H9 (cell line): ENCODE results near the gene F7. TPM values are rescaled to one million over a fixed set of nuclear protein-coding genes. Genes with fewer than 3 reads are reported as not detected.

Source experiments
- DNase-seq: peaks from one replicate; pipeline ENCODE4 v3.0.0-alpha.2; 2017
- H2AFZ ChIP-seq: one replicate; pipeline ENCODE4 v1.6.1; 2013; ENCODE audit warnings: mild to moderate bottlenecking, low read length, control low read depth, moderate library complexity
- H2AK5ac ChIP-seq: 2 replicates; pipeline ENCODE4 v1.6.1; 2013; ENCODE audit warnings: low read length, control low read depth, mixed read lengths; ENCODE audit not compliant: insufficient read length
- H2BK120ac ChIP-seq: one replicate; pipeline ENCODE4 v1.6.1; 2013; ENCODE audit warnings: low read depth, mild to moderate bottlenecking, low read length, control low read depth, inconsistent platforms; ENCODE audit not compliant: poor library complexity, severe bottlenecking
- H2BK12ac ChIP-seq: 2 replicates; pipeline ENCODE4 v1.6.1; 2013; ENCODE audit warnings: low read length, control low read depth, mixed read lengths, low read depth; ENCODE audit not compliant: insufficient read length
- H2BK15ac ChIP-seq: 2 replicates; pipeline ENCODE4 v1.6.1; 2013; ENCODE audit warnings: low read depth, low read length, control low read depth
- H2BK20ac ChIP-seq: one replicate; pipeline ENCODE4 v1.6.1; 2013; ENCODE audit warnings: low read depth, mild to moderate bottlenecking, low read length, control low read depth, inconsistent platforms; ENCODE audit not compliant: poor library complexity, severe bottlenecking
- H2BK5ac ChIP-seq: 2 replicates; pipeline ENCODE4 v1.6.1; 2013; ENCODE audit warnings: low read length, control low read depth, mixed read lengths; ENCODE audit not compliant: insufficient read length
- H3K14ac ChIP-seq: 2 replicates; pipeline ENCODE4 v1.6.1; 2013; ENCODE audit warnings: low read length, control low read depth; ENCODE audit not compliant: insufficient read depth
- H3K18ac ChIP-seq: 2 replicates; pipeline ENCODE4 v1.6.1; 2013; ENCODE audit warnings: low read depth, mild to moderate bottlenecking, mixed read lengths, low read length, control low read depth; ENCODE audit not compliant: insufficient read length
- H3K23ac ChIP-seq: 2 replicates; pipeline ENCODE4 v1.6.1; 2013; ENCODE audit warnings: low read length, control low read depth, mixed read lengths, low read depth; ENCODE audit not compliant: insufficient read length
- H3K23me2 ChIP-seq: 2 replicates; pipeline ENCODE4 v1.6.1; 2013; ENCODE audit warnings: low read depth, mild to moderate bottlenecking, mixed read lengths, low read length, control low read depth; ENCODE audit not compliant: insufficient read length, poor library complexity, severe bottlenecking
- H3K27ac ChIP-seq: 2 replicates; pipeline ENCODE4 v1.5.1; 2013; ENCODE audit warnings: low read length, control low read depth, mixed read lengths, low read depth; ENCODE audit not compliant: insufficient read length
- H3K27me3 ChIP-seq: 2 replicates; pipeline ENCODE4 v1.6.1; 2013; ENCODE audit warnings: low read length, control low read depth, inconsistent platforms; ENCODE audit not compliant: insufficient read depth
- H3K4ac ChIP-seq: 2 replicates; pipeline ENCODE4 v1.6.1; 2013; ENCODE audit warnings: low read depth, mild to moderate bottlenecking, control low read depth, inconsistent platforms, low read length, moderate library complexity
- H3K4me1 ChIP-seq: 2 replicates; pipeline ENCODE4 v1.6.1; 2013; ENCODE audit warnings: low read length, control low read depth, inconsistent platforms; ENCODE audit not compliant: insufficient read depth
- H3K4me2 ChIP-seq: 2 replicates; pipeline ENCODE4 v1.6.1; 2013; ENCODE audit warnings: low read length, control low read depth, mixed read lengths; ENCODE audit not compliant: insufficient read length, insufficient read depth
- H3K56ac ChIP-seq: 2 replicates; pipeline ENCODE4 v1.6.1; 2013; ENCODE audit warnings: low read depth, mild to moderate bottlenecking, mixed read lengths, low read length, control low read depth; ENCODE audit not compliant: insufficient read length
- H3K79me1 ChIP-seq: 2 replicates; pipeline ENCODE4 v1.6.1; 2013; ENCODE audit warnings: low read depth, mild to moderate bottlenecking, moderate library complexity, low read length, control low read depth, inconsistent platforms; ENCODE audit not compliant: insufficient read depth, poor library complexity, severe bottlenecking
- H3K79me2 ChIP-seq: 2 replicates; pipeline ENCODE4 v1.6.1; 2013; ENCODE audit warnings: low read length, control low read depth, inconsistent platforms; ENCODE audit not compliant: insufficient read depth
- H3K9ac ChIP-seq: 2 replicates; pipeline ENCODE4 v1.6.1; 2013; ENCODE audit warnings: low read length, control low read depth, mixed read lengths; ENCODE audit not compliant: insufficient read length; ENCODE audit errors: extremely low read depth
- H3K9me3 ChIP-seq: one replicate; pipeline ENCODE4 v1.6.1; 2013; ENCODE audit warnings: low read depth, low read length, inconsistent platforms; ENCODE audit not compliant: control insufficient read depth
- H3T11ph ChIP-seq: one replicate; pipeline ENCODE4 v1.6.1; 2013; ENCODE audit warnings: mild to moderate bottlenecking, low read length, control low read depth, inconsistent platforms
- H4K20me1 ChIP-seq: one replicate; pipeline ENCODE4 v1.6.1; 2013; ENCODE audit not compliant: control insufficient read depth, insufficient read length, insufficient read depth
- H4K5ac ChIP-seq: 2 replicates; pipeline ENCODE4 v1.6.1; 2013; ENCODE audit warnings: low read depth, mild to moderate bottlenecking, mixed read lengths, low read length, control low read depth; ENCODE audit not compliant: insufficient read length
- H4K8ac ChIP-seq: replicated peaks from 2 replicates; pipeline ENCODE4 v1.6.1; 2013; ENCODE audit warnings: low read length, control low read depth, mixed read lengths, low read depth; ENCODE audit not compliant: insufficient read length
- H4K91ac ChIP-seq: 2 replicates; pipeline ENCODE4 v1.6.1; 2013; ENCODE audit warnings: low read depth, mild to moderate bottlenecking, moderate library complexity, mixed read lengths, low read length, control low read depth; ENCODE audit not compliant: insufficient read length
- H3K27ac Mint-ChIP-seq, 3 experiments: 2 replicates in 2 of 3; 3 replicates in 1 of 3; pipeline ENCODE4 v1.8.0; 2020 to 2021; ENCODE audit warnings: mixed read lengths in 3 of 3, mild to moderate bottlenecking in 1 of 3, moderate library complexity in 1 of 3
- H3K27me3 Mint-ChIP-seq: 2 replicates; pipeline ENCODE4 v1.8.0; 2021; ENCODE audit warnings: low read depth, mild to moderate bottlenecking, moderate library complexity, mixed read lengths
- H3K36me3 Mint-ChIP-seq, 3 experiments: 2 replicates in 2 of 3; 3 replicates in 1 of 3; pipeline ENCODE4 v1.8.0; 2020 to 2021; ENCODE audit warnings: low read depth in 3 of 3, mixed read lengths in 3 of 3; ENCODE audit not compliant: insufficient read depth in 1 of 3
- H3K4me1 Mint-ChIP-seq, 2 experiments: 2 replicates each; pipeline ENCODE4 v1.8.0; 2020; ENCODE audit warnings: mixed read lengths in 2 of 2
- H3K4me3 Mint-ChIP-seq, 2 experiments: 2 replicates in 1 of 2; 3 replicates in 1 of 2; pipeline ENCODE4 v1.8.0; 2020 to 2021; ENCODE audit warnings: mild to moderate bottlenecking in 2 of 2, mixed read lengths in 2 of 2, moderate library complexity in 1 of 2
- H3K9me3 Mint-ChIP-seq, 2 experiments: 2 replicates in 1 of 2; 3 replicates in 1 of 2; pipeline ENCODE4 v1.8.0; 2020; ENCODE audit warnings: mild to moderate bottlenecking in 2 of 2, mixed read lengths in 2 of 2, moderate library complexity in 1 of 2
- whole genome bisulfite sequencing: extraction: QIAGEN DNeasy Blood & Tissue Kit; methylation state at CpG from one replicate; pipeline ENCODE4 v1.1.7; 2013; ENCODE audit warnings: missing lambda C conversion rate, low lambda C conversion rate, mixed read lengths; ENCODE audit not compliant: insufficient read length; ENCODE audit errors: extremely low coverage; 5-methylcytosine and 5-hydroxymethylcytosine counted together
- total RNA-seq: library from RNA; stranded (reverse); gene quantifications from 2 replicates; pipeline ENCODE4 v1.2.1, GENCODE V29; 2021
- TF ChIP-seq, protein P1 (sequence below): fragments of 200-600 bp; sonication (generic); conservative IDR thresholded peaks from 3 replicates; pipeline ENCODE4 v1.8.0; 2021; ENCODE audit warnings: antibody characterized with exemption, mild to moderate bottlenecking

F7 gene
- total RNA-seq, 1 experiment from 2014 or later: 0.81 TPM

DNA sequence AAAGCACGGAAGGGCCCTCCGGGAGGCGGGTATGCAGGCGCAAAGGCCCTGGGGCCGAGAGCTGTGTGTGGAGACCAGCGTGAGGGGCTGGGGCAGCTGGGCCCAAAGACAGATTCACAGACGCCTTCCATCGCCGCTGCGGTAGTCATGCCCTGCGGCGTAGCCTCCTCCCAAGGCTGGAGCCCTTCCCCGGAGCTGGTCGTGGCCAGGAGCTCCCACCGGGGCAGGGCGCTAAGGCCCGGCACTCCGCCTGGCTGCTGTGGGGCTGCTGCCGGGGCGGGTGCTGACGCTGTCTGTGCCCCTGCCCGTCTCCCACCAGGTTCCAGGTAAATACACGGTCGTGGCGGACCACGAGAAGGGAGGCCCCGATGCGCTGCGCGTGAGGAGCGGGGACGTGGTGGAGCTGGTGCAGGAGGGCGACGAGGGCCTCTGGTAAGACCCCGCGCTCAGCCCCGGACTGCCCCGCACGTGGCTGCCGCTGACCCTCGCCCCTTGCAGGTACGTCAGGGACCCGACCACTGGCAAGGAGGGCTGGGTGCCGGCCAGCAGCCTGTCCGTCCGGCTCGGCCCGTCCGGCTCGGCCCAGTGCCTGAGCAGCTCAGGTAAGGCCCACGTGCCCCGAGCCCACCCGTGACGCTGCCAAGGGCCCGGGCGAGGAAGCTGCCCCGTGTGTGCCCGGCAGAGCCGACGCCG is 9.4 kb upstream of the F7 start:
- peaks cover 6 to 10% of the 10 kb centered on the region in 2 experiments for H3K4me1 Mint-ChIP-seq
- H3K18ac ChIP-seq: no peak overlapping the region
- DNase-seq: no peak
- no CpG with 5 or more reads among the region's 61 CpGs for WGBS
- TF ChIP-seq, protein P1, sequence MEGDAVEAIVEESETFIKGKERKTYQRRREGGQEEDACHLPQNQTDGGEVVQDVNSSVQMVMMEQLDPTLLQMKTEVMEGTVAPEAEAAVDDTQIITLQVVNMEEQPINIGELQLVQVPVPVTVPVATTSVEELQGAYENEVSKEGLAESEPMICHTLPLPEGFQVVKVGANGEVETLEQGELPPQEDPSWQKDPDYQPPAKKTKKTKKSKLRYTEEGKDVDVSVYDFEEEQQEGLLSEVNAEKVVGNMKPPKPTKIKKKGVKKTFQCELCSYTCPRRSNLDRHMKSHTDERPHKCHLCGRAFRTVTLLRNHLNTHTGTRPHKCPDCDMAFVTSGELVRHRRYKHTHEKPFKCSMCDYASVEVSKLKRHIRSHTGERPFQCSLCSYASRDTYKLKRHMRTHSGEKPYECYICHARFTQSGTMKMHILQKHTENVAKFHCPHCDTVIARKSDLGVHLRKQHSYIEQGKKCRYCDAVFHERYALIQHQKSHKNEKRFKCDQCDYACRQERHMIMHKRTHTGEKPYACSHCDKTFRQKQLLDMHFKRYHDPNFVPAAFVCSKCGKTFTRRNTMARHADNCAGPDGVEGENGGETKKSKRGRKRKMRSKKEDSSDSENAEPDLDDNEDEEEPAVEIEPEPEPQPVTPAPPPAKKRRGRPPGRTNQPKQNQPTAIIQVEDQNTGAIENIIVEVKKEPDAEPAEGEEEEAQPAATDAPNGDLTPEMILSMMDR: no peak
- no peak overlapping the region for H3K9ac ChIP-seq
- no peaks in the 10 kb centered on the region for H3K4me1 ChIP-seq
- H3K27ac ChIP-seq: no peak overlapping the region
- peaks cover 2% of the 10 kb centered on the region for H4K20me1 ChIP-seq
- H2BK12ac ChIP-seq: no peak overlapping the region
- H2BK120ac ChIP-seq: no peak overlapping the region
- H3K9me3 Mint-ChIP-seq: no peaks in the 10 kb centered on the region
- no peak overlapping the region for H4K5ac ChIP-seq
- H3K4ac ChIP-seq: no peak overlapping the region
- H3K27me3 Mint-ChIP-seq: no peaks in the 10 kb centered on the region; the same call in none of the 2 replicates
- H3K27ac Mint-ChIP-seq: no peak overlapping the region; a peak in 1 of 7 replicates
- no peak overlapping the region for H2BK15ac ChIP-seq
- no peaks in the 10 kb centered on the region for H3K27me3 ChIP-seq
- no peak overlapping the region for H3K4me3 Mint-ChIP-seq
- H2BK5ac ChIP-seq: no peak overlapping the region
- no peaks in the 10 kb centered on the region for H3K79me2 ChIP-seq
- no peak overlapping the region for H4K91ac ChIP-seq
- no peak overlapping the region for H4K8ac ChIP-seq
- no peak overlapping the region; the same call in 1 of the 2 replicates for H3K14ac ChIP-seq
- no peaks in the 10 kb centered on the region for H3K79me1 ChIP-seq
- H3K9me3 ChIP-seq: no peaks in the 10 kb centered on the region
- H2AFZ ChIP-seq: no peak overlapping the region
- no peaks in the 10 kb centered on the region for H3K23me2 ChIP-seq
- H3K23ac ChIP-seq: no peak overlapping the region
- no peak overlapping the region for H2AK5ac ChIP-seq
- H3T11ph ChIP-seq: no peak overlapping the region
- no peaks in the 10 kb centered on the region; a peak in 1 of 7 replicates for H3K36me3 Mint-ChIP-seq
- H3K56ac ChIP-seq: no peak overlapping the region
- H2BK20ac ChIP-seq: no peak overlapping the region
- no peak overlapping the region for H3K4me2 ChIP-seq
